Sigmoid colon (tissue), 7 donors: ENCODE results near the gene CORO1A. TPM values are rescaled to one million over a fixed set of nuclear protein-coding genes. Genes with fewer than 3 reads are reported as not detected.

Experiments
- DNase-seq: peaks from one replicate; pipeline ENCODE4 v3.0.0-alpha.2; 2019
- H3K27ac ChIP-seq, 4 donors: fragments of 200-600 bp; sonication (generic); one replicate each; pipeline ENCODE4 v1.5.1; 2016 to 2019; ENCODE audit warnings: mild to moderate bottlenecking in 1 of 4
- H3K27me3 ChIP-seq, 3 donors: fragments of 200-600 bp; sonication (generic); one replicate each; pipeline ENCODE4 v1.5.1; 2019; ENCODE audit warnings: mild to moderate bottlenecking in 1 of 3
- H3K36me3 ChIP-seq, 4 donors: fragments of 200-600 bp; sonication (generic); one replicate each; pipeline ENCODE4 v1.5.1; 2016 to 2019
- H3K4me1 ChIP-seq, 4 donors: fragments of 200-600 bp; sonication (generic); one replicate each; pipeline ENCODE4 v1.5.1; 2017 to 2019
- H3K4me3 ChIP-seq, 4 donors: fragments of 200-600 bp; sonication (generic); one replicate each; pipeline ENCODE4 v1.5.1; 2017 to 2019; ENCODE audit warnings: mild to moderate bottlenecking in 2 of 4, moderate library complexity in 1 of 4
- H3K9me3 ChIP-seq, 4 donors: fragments of 200-600 bp in 3 of 4; sonication (generic) in 3 of 4; one replicate each; pipeline versions ENCODE4 v1.5.1 to v1.6.1; 2013 to 2019
- CTCF ChIP-seq, 4 experiments: fragments of 450-650 bp in 3 of 4; fragments of 200-600 bp in 1 of 4; IDR thresholded peaks; one replicate each; pipeline ENCODE4 v1.5.1; 2016 to 2019; ENCODE audit warnings: antibody characterized with exemption in 4 of 4, mild to moderate bottlenecking in 3 of 4, moderate library complexity in 2 of 4
- EP300 ChIP-seq, 4 donors: sonication (generic); formaldehyde crosslinking; IDR thresholded peaks; one replicate each; pipeline ENCODE4 v1.6.1; 2017; ENCODE audit warnings: antibody characterized with exemption in 4 of 4
- POLR2A ChIP-seq, 2 donors: fragments of 450-650 bp; IDR thresholded peaks; one replicate each; pipeline ENCODE4 v1.6.1; 2016; ENCODE audit warnings: antibody characterized with exemption in 2 of 2, mild to moderate bottlenecking in 2 of 2, moderate library complexity in 2 of 2
- POLR2AphosphoS5 ChIP-seq, 4 donors: sonication (generic); formaldehyde crosslinking; IDR thresholded peaks; one replicate each; pipeline ENCODE4 v1.6.1; 2017; ENCODE audit warnings: antibody characterized with exemption in 4 of 4
- WGBS, 2 donors: extraction: QIAGEN DNeasy Blood & Tissue Kit; methylation state at CpG; one replicate each; pipeline ENCODE4 v1.1.7; 2013; 5-methylcytosine and 5-hydroxymethylcytosine counted together
- intact Hi-C: fragments of 100-400 bp; cut with DNase I; formaldehyde crosslinking; loops from one replicate; pipeline ENCODE4 v1.15.1; 2023
- polyA plus RNA-seq, 3 donors: library from polyadenylated mRNA; stranded (reverse); fragments of 200-250 nt; gene quantifications; one replicate each; pipeline ENCODE4 v1.2.3, GENCODE V29; 2013
- total RNA-seq, 4 donors: library from RNA; depleted of rRNA; stranded (reverse); fragments of >200 nt; gene quantifications; one replicate each; pipeline ENCODE4 v1.1.0, GENCODE V29; 2016
- donor health status: healthy with polysubstance abuse.
- donor health status: Bipolar disorder and iron deficiency.
- donor health status: healthy.

Gene CORO1A
- total and polyA plus RNA-seq, 7 donors = 14.7 to 309 (median 28.0) TPM

- Histone ChIP-seq H3K36me3 (no peaks in the 10 kb centered on the region), H3K4me1 (no peaks in the 10 kb centered on the region), H3K27me3 (no peaks in the 10 kb centered on the region), H3K4me3 (no peak overlapping the region), H3K9me3 (no peaks in the 10 kb centered on the region), H3K27ac (no peak overlapping the region)
- TF ChIP-seq CTCF (IDR thresholded peaks at IDR 0.05) = no peak
- no peak for TF ChIP-seq EP300 (IDR thresholded peaks at IDR 0.05)
- TF ChIP-seq POLR2AphosphoS5 (IDR thresholded peaks at IDR 0.05) = no peak
- no peak for TF ChIP-seq POLR2A (IDR thresholded peaks at IDR 0.05)
- intact Hi-C loops = no loop called here
- no peak for DNase-seq
- whole genome bisulfite sequencing, 2 donors = 51 to 64% methylated on average over 13 of the region's 13 CpGs
These were observed 43.6 kb upstream of the CORO1A start for GRCh38 chr16:30139583-30140481.

- intact Hi-C loops = no loop called here
These were observed 41.7 kb upstream of the CORO1A start for GRCh38 chr16:30141750-30142149.

GRCh38 chr16:30142672-30143346 lies 40.6 kb upstream of the CORO1A start:
- Histone ChIP-seq H3K9me3 (no peaks in the 10 kb centered on the region), H3K27ac (no peak overlapping the region), H3K4me1 (no peaks in the 10 kb centered on the region), H3K4me3 (no peak overlapping the region), H3K36me3 (no peaks in the 10 kb centered on the region), H3K27me3 (no peaks in the 10 kb centered on the region)
- 86 to 87% methylated on average over 13 of the region's 13 CpGs for WGBS, 2 donors
- TF ChIP-seq POLR2A (IDR thresholded peaks at IDR 0.05) = no peak
- no peak for TF ChIP-seq CTCF (IDR thresholded peaks at IDR 0.05)
- TF ChIP-seq POLR2AphosphoS5 (IDR thresholded peaks at IDR 0.05) = no peak
- no peak for TF ChIP-seq EP300 (IDR thresholded peaks at IDR 0.05)
- intact Hi-C loops = no loop called here
- DNase-seq = no peak

More at GRCh38 chr16:30141750-30142149, 41.7 kb upstream of the CORO1A start:
- Histone ChIP-seq H3K9me3 (no peaks in the 10 kb centered on the region), H3K4me3 (no peak overlapping the region), H3K27ac (no peak overlapping the region), H3K4me1 (no peaks in the 10 kb centered on the region), H3K27me3 (no peaks in the 10 kb centered on the region), H3K36me3 (no peaks in the 10 kb centered on the region)
- no peak for DNase-seq
- WGBS, 2 donors = 97 to 100% methylated on average over 2 of the region's 2 CpGs
- TF ChIP-seq CTCF (IDR thresholded peaks at IDR 0.05) (no peak), POLR2A (IDR thresholded peaks at IDR 0.05) (no peak), POLR2AphosphoS5 (IDR thresholded peaks at IDR 0.05) (no peak), EP300 (IDR thresholded peaks at IDR 0.05) (no peak)

DNA sequence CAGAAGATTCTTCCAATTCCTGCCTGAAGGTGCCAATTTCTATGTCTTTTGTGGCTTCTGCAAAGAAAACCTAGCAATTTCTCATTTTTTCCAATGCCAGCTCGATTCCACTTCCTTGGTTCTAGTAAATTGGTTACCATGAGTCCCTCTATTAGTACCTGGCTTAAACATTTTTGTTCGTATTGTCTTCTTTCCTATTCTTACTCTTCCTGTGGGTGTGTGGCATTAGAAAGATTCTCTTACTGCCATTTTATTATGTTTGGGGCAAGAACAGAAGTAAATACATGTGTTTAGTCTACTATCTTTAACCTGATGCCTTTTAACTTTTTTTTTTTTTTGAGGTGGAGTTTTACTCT lies 40.1 kb upstream of the CORO1A start:
- Histone ChIP-seq H3K27ac (no peak overlapping the region), H3K4me1 (no peaks in the 10 kb centered on the region), H3K36me3 (no peaks in the 10 kb centered on the region), H3K9me3 (no peaks in the 10 kb centered on the region), H3K4me3 (no peak overlapping the region), H3K27me3 (no peaks in the 10 kb centered on the region)
- 70 to 71% methylated on average over 2 of the region's 2 CpGs for WGBS, 2 donors
- TF ChIP-seq POLR2AphosphoS5 (IDR thresholded peaks at IDR 0.05) = no peak
- intact Hi-C loops = no loop called here
- no peak for DNase-seq

- Histone ChIP-seq H3K36me3 (no peaks in the 10 kb centered on the region), H3K9me3 (no peaks in the 10 kb centered on the region), H3K27me3 (no peaks in the 10 kb centered on the region), H3K4me3 (no peak overlapping the region), H3K4me1 (no peaks in the 10 kb centered on the region), H3K27ac (no peak overlapping the region)
- intact Hi-C loops = no loop called here
- DNase-seq = no peak
- TF ChIP-seq CTCF (IDR thresholded peaks at IDR 0.05) = no peak
- TF ChIP-seq POLR2A (IDR thresholded peaks at IDR 0.05) = no peak
- no peak for TF ChIP-seq POLR2AphosphoS5 (IDR thresholded peaks at IDR 0.05)
- TF ChIP-seq EP300 (IDR thresholded peaks at IDR 0.05) = no peak
These were observed 39.4 kb upstream of the CORO1A start for GRCh38 chr16:30144017-30144416.
